NCI-H2107 (cell line): Measurements from ENCODE around the gene LHX1.

ENCODE experiments used
- DNase-seq: peaks from one replicate; lab custom pipeline; 2025; lab: John Stamatoyannopoulos, UW

Gene LHX1

DNA sequence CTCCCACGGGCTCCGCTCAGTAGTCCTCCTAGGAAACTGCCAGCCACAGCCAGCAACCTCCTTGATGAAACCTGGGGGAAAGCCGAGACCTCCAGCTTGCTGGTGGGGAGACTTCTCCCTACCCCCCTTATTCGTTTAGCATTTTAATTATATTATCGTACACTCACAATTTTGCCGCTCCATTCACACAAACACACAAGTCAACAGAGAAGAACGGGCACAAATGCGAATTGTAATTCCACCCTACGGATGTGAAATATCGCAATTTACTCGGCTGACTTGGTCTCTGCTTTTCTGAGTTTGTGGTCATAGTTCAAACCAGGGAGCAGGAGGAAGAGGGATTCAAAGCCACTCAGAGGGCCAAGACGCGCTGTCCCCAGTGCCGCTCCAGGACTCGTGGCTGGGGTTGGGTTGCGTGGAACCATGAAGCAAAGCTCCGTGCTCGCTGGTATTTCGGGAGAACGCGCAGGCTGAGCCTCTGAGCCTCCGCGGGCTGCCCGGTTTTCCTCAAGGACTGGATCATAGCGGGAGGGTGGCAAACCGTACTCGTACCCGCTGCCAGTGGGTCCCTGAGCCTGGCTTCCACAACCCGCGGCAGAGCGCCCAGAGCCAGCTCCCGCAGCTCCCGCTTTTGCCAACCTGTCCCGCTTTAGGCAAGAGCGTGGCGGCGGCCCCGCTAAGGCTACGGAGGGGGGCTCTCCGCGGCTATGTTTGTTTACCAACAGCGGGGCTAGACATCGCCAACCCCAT, 2.0 kb downstream of the LHX1 start:
- DNase-seq, result no peak

- DNase-seq, result no peak
Measured at GRCh38 chr17:36939802-36940312, 2.6 kb downstream of the LHX1 start.

GRCh38 chr17:36940313-36941264, 3.3 kb downstream of the LHX1 start:
- no peak for DNase-seq

- DNase-seq, result no peak
Measured at GRCh38 chr17:36941265-36942010, 4.2 kb downstream of the LHX1 start.

DNA sequence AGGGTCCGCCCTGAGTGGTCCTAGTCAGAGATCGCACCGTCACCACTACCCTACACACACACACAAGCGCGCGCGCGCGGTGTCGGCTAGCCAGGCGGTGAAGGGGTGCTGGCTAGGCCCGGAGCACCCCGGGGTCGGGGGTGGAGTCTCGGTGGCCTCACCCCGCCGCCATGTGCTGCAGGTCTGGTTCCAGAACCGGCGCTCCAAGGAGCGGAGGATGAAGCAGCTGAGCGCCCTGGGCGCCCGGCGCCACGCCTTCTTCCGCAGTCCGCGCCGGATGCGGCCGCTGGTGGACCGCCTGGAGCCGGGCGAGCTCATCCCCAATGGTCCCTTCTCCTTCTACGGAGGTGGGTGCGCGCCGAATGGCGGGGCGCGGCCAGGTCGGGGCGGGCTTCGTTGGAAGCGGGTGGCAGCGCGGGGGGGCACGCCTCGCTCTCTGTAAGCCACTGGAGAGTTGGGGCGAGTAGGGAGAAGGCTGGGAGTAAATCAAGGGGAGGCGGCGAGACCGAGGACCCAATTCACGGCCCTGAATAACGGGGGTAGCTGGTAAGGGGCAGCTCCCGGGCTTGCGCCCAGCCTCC, 4.8 kb downstream of the LHX1 start:
- no peak for DNase-seq

DNA sequence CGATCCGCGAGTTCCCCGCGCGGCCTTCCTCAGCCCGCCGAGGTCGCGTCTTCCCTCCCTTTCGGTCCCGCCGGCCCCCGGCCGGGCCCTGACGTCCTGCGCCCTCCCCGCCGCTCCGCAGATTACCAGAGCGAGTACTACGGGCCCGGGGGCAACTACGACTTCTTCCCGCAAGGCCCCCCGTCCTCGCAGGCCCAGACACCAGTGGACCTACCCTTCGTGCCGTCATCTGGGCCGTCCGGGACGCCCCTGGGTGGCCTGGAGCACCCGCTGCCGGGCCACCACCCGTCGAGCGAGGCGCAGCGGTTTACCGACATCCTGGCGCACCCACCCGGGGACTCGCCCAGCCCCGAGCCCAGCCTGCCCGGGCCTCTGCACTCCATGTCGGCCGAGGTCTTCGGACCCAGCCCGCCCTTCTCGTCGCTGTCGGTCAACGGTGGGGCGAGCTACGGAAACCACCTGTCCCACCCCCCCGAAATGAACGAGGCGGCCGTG, 5.4 kb downstream of the LHX1 start:
- DNase-seq, result no peak

GRCh38 chr17:36943250-36944191, 6.2 kb downstream of the LHX1 start:
- no peak for DNase-seq

DNA sequence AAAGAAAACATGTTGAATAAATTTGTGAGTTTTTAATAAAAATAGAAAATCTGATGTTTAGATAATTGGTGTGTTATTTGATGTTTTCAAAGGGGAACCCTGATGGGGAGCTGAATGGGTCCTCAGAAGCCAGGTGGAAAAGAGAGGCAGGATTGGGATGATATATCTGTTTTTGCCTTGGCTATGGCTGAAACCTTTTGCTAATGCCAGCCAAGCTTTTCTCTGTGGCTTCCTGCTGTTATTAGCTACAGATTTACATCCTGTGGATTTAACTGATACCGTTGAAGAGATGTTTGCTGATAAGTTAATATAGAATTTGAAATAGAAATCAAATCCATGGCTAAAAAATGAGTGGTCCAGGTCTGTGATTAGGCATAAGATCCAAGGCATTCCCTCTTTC, 7.3 kb downstream of the LHX1 start:
- DNase-seq, result no peak

DNA sequence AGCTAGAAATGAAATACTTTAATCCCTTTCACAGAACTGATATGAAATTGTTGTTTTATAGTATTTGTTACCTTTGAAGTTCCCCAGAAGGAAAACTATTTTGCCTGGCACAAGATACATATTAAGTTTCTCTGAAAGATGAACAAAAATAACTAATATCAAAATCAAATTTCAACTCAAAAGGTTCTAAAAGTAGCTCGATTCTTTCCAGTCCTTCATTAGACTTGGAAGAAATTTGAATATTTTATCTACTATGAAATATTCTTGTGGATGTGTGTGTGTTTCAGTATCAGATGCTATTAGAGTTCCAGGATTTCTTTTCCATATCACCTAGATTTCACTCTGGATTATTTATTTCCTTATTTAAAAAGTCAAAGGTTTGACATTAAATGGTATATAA, 7.9 kb downstream of the LHX1 start:
- no peak for DNase-seq

- no peak for DNase-seq
Measured at GRCh38 chr17:36945959-36946725, 8.9 kb downstream of the LHX1 start.

- DNase-seq, result no peak
Measured at GRCh38 chr17:36946726-36947091, 9.4 kb downstream of the LHX1 start.

- DNase-seq, result no peak
Measured at GRCh38 chr17:36947922-36948716, 10.8 kb downstream of the LHX1 start.

GRCh38 chr17:36948717-36949460, 11.6 kb downstream of the LHX1 start, which contains the start of gene AATF:
Gene AATF (plus strand): TSS chr17:36948954. CDS start chr17:36949126, 172 bp downstream.
- DNase-seq, result peak; percentile 93

DNA sequence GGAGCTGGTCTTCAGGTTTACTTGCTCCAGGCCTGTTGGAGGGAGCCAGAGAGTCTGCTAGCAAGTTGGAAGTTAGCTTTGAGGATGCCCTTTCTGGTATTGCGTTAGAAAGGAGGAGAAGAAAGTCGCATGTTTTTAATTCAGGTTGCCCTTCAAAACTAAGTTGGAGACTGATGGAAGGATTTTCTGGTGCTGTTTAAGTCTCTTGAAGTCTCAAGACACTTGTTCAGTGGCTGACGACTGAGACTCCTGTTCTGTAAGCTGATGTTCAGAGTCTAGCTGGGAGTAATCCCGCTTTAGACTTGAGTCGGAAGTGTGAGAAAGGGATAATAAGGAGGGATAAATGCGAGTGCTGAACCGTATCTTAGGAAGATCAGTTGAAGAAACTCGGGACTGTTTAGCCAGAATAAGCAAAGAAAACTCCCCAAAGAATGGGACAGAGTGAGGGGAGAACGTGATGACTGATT, 12.2 kb downstream of the LHX1 start:
- DNase-seq, result no peak

DNA sequence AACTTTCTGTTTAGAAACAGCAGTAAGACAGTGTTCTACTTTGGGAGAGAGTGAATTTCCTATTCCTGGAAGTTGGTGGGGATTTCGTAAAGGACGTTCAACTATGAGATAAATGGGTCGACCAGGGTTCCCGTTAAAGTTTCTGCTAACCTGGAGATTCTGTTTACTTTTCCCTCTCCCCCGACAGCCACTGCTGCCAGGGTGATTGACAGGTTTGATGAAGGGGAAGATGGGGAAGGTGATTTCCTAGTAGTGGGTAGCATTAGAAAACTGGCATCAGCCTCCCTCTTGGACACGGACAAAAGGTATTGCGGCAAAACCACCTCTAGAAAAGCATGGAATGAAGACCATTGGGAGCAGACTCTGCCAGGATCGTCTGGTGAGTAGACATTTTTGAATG, 12.8 kb downstream of the LHX1 start:
- no peak for DNase-seq

- DNase-seq, result no peak
Measured at GRCh38 chr17:36951084-36951789, 14.0 kb downstream of the LHX1 start.

DNA sequence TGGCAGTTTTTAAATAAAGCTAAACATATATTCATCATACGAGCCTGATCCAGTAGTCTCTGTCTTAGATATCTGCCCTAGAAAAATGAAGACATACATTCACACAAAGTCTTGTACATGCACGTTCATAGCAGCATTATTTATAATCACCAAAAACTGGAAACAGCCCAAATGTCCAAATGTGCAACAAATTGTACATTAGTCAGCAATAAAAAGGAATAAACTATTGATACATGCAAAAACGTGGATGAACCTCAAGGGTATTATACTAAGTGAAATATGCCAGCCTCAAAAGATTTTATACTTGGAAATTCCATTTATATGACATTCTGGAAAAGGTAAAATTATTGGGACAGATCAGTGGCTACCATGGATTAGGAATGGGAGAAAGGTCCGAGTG, 34.2 kb downstream of the LHX1 start:
- DNase-seq, result no peak
